Superior temporal gyrus (tissue), 1 donor: Measurements from ENCODE around the gene SSC4D.
"Not testable (repeated sequence)": the region's sequence is repeated elsewhere in the genome, so short reads cannot be mapped to it uniquely, and the experiment has no call there.

ENCODE experiments used
- DNase-seq: peaks from one replicate; pipeline ENCODE4 v3.0.0-alpha.2; 2016; ENCODE audit errors: extremely low spot score

SSC4D gene

DNA sequence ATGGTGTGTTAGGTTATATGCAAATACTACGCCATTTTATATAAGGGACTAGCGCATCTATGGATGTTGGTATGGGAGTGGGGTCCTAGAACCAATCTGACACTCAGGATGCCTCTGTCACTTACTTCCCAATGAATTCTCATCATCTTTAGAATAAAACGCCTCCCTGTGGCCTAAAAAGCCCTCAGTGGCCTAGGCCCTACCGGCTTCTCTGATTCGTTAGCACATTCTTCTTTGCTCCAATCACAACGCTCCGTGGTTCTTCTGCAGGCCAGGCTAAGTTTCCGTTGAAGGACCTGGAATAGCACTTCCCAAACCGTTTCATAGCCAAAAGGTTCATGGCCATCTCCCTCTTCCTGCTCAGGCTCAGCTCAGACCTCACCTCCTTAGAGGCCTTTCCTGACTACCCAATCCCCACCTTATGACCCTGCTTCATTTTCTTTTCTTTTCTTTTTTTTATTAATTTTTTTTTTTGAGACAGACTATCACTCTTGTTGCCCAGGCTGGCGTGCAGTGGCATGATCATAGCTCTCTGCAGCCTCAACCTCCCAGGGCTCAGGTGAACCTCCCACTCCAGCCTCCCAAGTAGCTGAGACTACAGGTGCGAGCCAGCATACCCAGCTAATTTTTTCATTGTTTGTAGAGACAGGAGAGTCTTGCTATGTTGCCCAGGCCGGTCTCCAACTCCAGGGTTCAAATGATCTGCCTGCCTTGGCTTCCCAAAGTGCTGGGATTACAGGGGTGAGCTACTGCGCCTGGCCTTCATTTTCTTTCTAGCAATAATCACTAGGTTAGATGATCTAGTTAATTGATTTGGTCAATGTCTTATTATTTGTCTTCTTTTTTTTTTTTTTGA is 26.2 kb downstream of the SSC4D start:
- no peak for DNase-seq

DNA sequence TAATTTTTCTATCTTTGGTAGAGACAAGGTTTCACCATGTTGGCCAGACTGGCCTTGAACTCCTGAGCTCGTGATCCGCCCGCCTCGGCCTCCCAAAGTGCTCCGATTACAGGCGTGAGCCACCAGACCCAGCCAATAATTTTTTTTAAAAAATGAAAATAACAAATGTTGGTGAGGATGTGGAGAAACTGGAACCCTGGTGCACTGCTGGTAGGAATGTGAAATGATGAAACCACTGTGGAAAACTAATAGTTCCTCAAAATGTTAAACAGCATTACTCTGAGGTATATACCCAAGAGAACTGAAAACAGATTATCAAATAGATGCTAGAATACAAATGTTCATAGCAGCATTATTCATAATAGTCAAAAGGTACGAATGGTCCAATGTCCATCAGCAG is 27.7 kb downstream of the SSC4D start:
- DNase-seq: no peak

DNA sequence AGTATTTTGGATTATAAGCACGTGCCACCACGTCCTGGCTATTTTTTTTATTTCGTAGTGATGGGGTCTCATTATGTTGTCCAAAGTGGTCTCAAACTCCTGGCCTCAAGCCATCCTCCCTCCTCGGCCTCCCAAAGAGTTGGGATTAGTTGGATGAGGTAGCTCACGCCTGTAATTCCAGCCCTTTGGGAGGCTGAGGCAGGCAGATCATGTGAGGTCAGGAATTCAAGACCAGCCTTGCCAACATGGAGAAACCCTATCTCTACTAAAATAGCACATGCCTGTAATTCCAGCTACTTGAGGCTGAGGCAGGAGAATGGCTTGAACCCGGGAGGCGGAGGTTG is 28.9 kb downstream of the SSC4D start:
- no peak for DNase-seq

GRCh38 chr7:76377186-76377918 is 32.1 kb downstream of the SSC4D start:
- no peak for DNase-seq

DNA sequence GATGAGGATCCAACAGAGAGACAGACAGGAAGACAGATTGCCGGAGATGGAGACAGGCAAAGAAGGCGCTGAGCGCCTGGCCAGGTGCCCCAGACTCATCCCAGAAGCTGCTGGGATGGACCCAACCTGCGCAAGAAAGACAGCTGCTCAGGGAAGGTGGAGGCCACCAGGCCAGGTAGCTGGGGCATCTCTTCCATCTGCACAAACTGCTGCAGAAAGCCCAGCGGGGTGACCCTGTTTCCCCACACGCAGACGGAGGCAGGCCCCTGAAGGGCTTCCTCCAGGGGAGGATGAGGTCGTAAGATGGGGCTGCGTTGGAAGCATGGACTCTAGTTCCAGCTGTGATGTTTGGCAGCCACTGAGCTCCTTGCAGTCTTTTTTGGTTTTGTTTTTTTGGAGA is 34.2 kb downstream of the SSC4D start:
- DNase-seq: no peak

DNA sequence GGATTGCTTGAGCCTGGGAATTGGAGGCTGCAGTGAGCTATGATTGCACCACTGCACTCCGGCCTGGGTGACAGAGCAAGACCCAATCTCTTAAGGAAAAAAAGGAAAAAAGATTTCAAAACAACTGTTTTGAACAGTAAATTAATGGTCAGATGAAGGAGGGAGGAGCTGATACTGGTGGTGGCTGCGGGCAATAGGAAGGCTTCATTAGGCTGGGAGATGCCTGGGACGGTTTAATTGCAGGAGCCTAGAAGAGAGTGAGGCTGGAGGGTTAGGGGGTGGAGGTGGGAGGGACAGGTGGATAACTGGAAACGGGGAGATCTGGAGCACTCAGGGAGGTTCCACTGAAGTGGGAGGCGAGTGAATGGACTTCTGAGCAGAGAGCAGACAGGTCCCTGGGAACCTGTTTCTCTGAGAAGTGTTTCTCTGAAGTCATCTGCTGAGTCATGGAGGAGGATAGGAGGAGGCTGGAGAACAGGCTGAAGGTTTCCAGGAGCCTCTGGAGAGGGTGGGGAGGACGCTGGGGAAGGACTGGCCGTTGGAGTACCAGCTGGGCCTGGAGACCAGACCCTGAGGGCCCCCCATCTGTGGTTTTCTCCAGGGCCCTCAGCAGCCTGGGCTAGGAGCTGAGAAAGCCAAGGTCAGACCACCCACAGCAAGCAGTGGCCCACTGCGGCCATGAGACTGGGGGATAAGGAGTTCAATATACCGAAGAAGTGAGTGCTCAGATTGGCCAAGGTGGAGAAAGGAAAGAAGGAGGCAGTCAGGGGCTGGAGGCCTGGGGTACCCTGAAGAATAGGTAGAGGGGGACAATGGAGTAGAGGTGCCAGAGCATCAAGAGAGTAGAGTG is 36.3 kb downstream of the SSC4D start:
- no peak for DNase-seq

- no peak for DNase-seq
Observed at GRCh38 chr7:76371396-76371795, 38.1 kb downstream of the SSC4D start.

DNA sequence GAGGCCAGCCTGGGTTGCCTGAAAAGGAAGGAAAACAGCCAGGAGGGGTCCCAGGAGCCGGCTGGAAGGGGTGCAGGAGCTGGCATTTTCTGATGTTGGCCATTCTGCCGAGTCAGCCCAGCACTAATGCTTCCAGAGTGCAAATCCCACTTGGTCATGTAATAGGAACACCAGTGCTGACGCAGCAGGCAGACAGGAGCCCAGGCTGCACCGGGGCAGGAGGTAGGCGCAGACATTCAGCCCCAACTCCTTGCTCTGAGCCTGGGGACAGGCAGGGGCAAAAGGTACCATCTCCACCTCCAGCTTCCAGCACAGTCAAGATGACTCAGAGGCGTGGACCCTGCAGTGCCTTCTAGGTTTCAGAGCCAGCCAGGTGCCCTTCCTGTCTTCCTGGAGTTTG is 40.5 kb downstream of the SSC4D start:
- no peak for DNase-seq

GRCh38 chr7:76368190-76368589 is 41.3 kb downstream of the SSC4D start:
- no peak for DNase-seq

- peak; percentile 33 for DNase-seq
Observed at GRCh38 chr7:76364198-76364584, 45.3 kb downstream of the SSC4D start.

- DNase-seq: not testable (repeated sequence)
Observed at GRCh38 chr7:76363754-76364153, 45.7 kb downstream of the SSC4D start.

DNA sequence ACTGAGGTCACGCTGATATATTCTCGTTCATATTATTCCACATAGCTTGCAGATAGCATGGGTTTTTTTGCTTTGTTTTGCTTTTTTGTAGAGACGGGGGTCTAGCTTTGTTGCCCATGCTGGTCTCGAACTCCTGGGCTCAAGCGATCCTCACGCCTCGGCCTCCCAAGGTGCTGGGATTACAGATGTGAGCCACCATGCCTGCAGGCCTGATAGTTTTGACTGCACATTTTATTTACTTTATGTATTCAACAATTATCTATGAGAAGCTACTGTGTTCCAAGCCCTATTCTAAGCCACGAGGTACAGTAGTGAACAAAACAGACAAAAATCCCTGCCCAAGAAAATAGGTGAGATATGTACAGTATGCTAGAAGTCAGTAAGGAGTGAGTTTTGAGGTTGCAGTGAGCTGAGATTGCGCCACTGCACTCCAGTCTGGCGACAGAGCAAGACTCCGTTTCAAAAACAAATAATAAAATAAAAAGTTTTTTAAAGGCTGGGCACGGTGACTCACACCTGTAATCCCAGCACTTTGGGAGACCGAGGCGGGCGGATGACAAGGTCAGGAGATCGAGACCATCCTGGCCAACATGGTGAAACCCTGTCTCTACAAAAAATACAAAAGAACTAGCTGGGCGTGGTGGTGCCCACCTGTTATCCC is 49.4 kb downstream of the SSC4D start:
- no peak for DNase-seq

- DNase-seq: peak; percentile 98
Observed at GRCh38 chr7:76359111-76359977, 50.2 kb downstream of the SSC4D start.

GRCh38 chr7:76358481-76359110 is 50.9 kb downstream of the SSC4D start, which contains the start of gene YWHAG:
TSS of gene YWHAG (minus strand) at chr7:76358991. CDS start at chr7:76358808, 183 bp downstream.
- DNase-seq: peak; percentile 88

- peak; percentile 71 for DNase-seq
Observed at GRCh38 chr7:76358011-76358480, 51.5 kb downstream of the SSC4D start.

GRCh38 chr7:76357475-76358010 is 52.0 kb downstream of the SSC4D start:
- DNase-seq: peak; percentile 73

- peak; percentile 60 for DNase-seq
Observed at GRCh38 chr7:76356823-76357222, 52.7 kb downstream of the SSC4D start.

GRCh38 chr7:76356115-76356514 is 53.4 kb downstream of the SSC4D start:
- DNase-seq: no peak

GRCh38 chr7:76354981-76355730 is 54.3 kb downstream of the SSC4D start:
- peak; percentile 93 for DNase-seq
